C4-2B (cell line): ENCODE measurements around the gene OR2C1.

Experiments
- CTCF ChIP-seq: fragments of 450-650 bp; conservative IDR thresholded peaks from 2 replicates; pipeline ENCODE4 v1.5.1; 2017; ENCODE audit warnings: mild to moderate bottlenecking
- ZFX ChIP-seq: fragments of 450-650 bp; IDR thresholded peaks from 2 replicates; pipeline ENCODE4 v1.6.1; 2017

DNA sequence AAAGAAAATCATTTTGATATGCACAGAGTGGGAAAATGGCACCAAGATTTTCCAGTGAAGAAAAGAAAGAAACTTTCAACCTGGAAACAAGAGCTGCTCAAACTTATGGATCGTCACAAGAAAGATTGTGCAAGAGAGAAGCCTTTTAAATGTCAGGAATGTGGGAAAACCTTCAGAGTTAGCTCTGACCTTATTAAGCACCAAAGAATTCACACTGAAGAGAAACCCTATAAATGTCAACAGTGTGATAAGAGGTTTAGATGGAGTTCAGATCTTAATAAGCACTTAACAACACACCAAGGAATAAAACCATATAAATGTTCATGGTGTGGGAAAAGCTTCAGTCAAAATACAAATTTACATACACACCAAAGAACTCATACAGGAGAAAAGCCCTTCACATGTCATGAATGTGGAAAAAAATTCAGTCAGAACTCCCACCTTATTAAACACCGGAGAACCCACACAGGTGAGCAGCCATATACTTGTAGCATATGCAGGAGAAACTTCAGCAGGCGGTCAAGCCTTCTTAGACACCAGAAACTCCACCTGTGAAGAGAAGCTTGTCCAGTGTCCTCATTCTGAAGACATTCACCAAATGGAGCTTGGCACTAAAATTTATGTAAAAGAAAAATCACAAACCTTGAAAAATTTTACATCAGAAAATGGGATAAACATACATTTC, 38.2 kb upstream of the OR2C1 start:
- no peak for TF ChIP-seq CTCF
- TF ChIP-seq ZFX, result no peak
